SK-N-MC (cell line): ENCODE results near the gene SSH3.

Experiments
- EZH2 ChIP-seq: fragments of 200-600 bp; sonication (generic); IDR thresholded peaks from one replicate; pipeline ENCODE4 v1.6.1; 2017; ENCODE audit warnings: antibody characterized with exemption
- FOXP2 ChIP-seq: optimal IDR thresholded peaks from 2 replicates; pipeline ENCODE3; 2011; ENCODE audit warnings: mild to moderate bottlenecking, moderate library complexity; ENCODE audit not compliant: insufficient read depth; ENCODE audit errors: extremely low read length, control extremely low read depth
- POLR2AphosphoS5 ChIP-seq: IDR thresholded peaks from 2 replicates; pipeline ENCODE4 v1.6.1; 2012; ENCODE audit warnings: mild to moderate bottlenecking, low read depth, low read length, borderline replicate concordance

DNA sequence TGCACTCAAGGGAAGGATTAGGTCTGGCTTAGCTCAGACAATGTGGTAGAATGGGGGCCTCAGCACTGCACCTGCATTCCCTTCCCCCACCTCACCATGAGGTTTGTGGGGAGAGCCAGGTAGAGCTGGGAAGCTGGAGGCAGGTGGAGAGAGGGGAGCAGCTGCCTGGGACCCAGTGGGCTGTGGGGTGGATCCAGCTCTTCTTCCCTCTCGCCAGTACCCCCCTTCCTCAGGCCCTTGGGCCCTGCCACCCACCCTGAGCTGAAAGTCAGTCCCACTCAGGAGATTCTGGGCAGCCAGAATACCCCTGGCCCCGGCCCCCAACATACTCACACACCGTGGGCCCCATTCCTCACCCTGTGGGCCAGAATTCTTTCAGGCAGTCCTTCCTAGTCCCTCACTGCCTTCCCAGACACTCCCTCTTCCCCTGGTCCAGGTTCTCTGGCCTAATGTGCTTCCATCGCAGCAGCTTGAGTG lies 53.1 kb downstream of the SSH3 start:
- TF ChIP-seq POLR2AphosphoS5 (no peak), EZH2 (no peak), FOXP2 (no peak)
